Spinal cord (tissue), 10 donors: ENCODE data around the gene ABCB11. TPM values are rescaled to one million over a fixed set of nuclear protein-coding genes. Genes with fewer than 3 reads are reported as not detected.

Experiments used
- DNase-seq, 6 donors: peaks; one replicate each; pipeline versions ENCODE4 v3.0.0 to v3.0.0-alpha.2; 2013 to 2015; ENCODE audit warnings: low spot score in 6 of 6, low read depth in 4 of 6
- H3K27ac ChIP-seq: one replicate; pipeline ENCODE4 v1.5.1; 2013; ENCODE audit warnings: low read depth, low read length, control low read depth
- H3K27me3 ChIP-seq: one replicate; pipeline ENCODE4 v1.6.1; 2013; ENCODE audit warnings: low read length; ENCODE audit not compliant: control insufficient read depth, insufficient read depth
- H3K36me3 ChIP-seq: one replicate; pipeline ENCODE4 v1.6.1; 2013; ENCODE audit warnings: low read length; ENCODE audit not compliant: control insufficient read depth, insufficient read depth
- H3K4me1 ChIP-seq: one replicate; pipeline ENCODE4 v1.6.1; 2013; ENCODE audit warnings: low read length; ENCODE audit not compliant: control insufficient read depth, insufficient read depth
- H3K4me3 ChIP-seq: one replicate; pipeline ENCODE4 v1.5.1; 2013; ENCODE audit warnings: low read depth, low read length, control low read depth
- H3K9me3 ChIP-seq: one replicate; pipeline ENCODE4 v1.6.1; 2013; ENCODE audit warnings: low read length; ENCODE audit not compliant: control insufficient read depth, insufficient read depth
- WGBS: methylation state at CpG from one replicate; pipeline ENCODE4 v1.1.5; 2013; ENCODE audit warnings: missing lambda C conversion rate; ENCODE audit not compliant: insufficient coverage; 5-methylcytosine and 5-hydroxymethylcytosine counted together
- polyA plus RNA-seq, 2 donors: library from polyadenylated mRNA; unstranded; fragments of 120-200 nt; gene quantifications; one replicate each; pipeline ENCODE4 v1.2.1, GENCODE V29; 2013; ENCODE audit not compliant: insufficient read length in 2 of 2
- total RNA-seq, 2 donors: library from RNA; depleted of rRNA in 1 of 2; stranded (reverse); fragments of 120-200 nt in 1 of 2; fragments of >200 nt in 1 of 2; gene quantifications; one replicate each; pipeline versions ENCODE4 v1.2.3 to v1.2.4, GENCODE V29; 2013 to 2014
- donor health status: healthy.

ABCB11 gene
- total and polyA plus RNA-seq, 4 donors: 0.19 to 0.66 (median 0.25) TPM

DNA sequence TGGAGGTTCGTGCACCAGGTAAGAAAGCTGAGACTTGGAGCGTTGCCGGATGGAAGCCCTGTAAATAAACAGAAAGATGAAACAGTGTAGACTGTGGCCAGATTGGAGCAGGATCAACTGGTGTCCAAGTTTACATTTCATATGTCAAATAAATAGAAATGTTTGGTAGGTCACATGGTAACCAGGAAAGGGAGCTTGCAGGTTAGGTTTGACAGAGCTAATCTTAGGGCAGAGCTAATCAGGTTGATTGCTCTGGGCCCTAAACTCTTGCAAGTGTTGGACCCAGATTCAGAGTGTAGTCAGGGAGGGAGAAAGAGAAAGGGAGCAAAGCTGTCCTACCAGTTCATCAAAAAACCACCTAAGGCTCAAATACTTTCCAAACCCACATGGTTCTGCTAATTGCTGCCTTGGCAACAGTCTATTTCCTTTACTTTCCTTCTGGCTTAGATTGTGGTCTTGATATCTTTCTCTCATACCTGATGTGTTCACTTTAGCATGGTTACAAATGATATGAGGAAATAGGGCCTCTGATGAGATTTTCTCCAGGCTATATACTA, 66.8 kb downstream of the ABCB11 start:
- no peak overlapping the region for H3K27ac ChIP-seq
- H3K4me3 ChIP-seq: no peak overlapping the region
- no peaks in the 10 kb centered on the region for H3K27me3 ChIP-seq
- H3K9me3 ChIP-seq: no peaks in the 10 kb centered on the region
- no peak for DNase-seq
- H3K36me3 ChIP-seq: no peaks in the 10 kb centered on the region
- H3K4me1 ChIP-seq: no peaks in the 10 kb centered on the region
- WGBS: 100% methylated on average over 2 of the region's 3 CpGs

DNA sequence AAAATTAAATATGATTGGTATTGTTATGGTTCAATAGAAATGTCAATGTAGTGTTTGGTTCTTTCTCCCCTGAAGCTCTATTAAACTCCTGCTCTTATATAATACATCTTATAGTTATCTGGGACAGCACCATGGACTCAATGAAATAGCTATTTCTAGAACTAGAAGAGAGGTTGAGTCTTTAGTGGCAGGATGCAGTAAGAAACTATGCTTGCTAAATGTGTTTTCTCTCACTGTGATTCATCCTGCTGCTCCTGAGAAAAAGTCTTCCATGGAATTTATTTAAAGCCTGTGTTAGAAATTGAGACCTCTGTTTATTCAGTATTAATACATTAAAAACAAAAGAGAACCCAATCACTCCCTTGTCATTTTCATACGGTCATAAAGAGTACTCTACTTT, 68.5 kb downstream of the ABCB11 start:
- no CpG with 5 or more reads among the region's 1 CpG for WGBS

DNA sequence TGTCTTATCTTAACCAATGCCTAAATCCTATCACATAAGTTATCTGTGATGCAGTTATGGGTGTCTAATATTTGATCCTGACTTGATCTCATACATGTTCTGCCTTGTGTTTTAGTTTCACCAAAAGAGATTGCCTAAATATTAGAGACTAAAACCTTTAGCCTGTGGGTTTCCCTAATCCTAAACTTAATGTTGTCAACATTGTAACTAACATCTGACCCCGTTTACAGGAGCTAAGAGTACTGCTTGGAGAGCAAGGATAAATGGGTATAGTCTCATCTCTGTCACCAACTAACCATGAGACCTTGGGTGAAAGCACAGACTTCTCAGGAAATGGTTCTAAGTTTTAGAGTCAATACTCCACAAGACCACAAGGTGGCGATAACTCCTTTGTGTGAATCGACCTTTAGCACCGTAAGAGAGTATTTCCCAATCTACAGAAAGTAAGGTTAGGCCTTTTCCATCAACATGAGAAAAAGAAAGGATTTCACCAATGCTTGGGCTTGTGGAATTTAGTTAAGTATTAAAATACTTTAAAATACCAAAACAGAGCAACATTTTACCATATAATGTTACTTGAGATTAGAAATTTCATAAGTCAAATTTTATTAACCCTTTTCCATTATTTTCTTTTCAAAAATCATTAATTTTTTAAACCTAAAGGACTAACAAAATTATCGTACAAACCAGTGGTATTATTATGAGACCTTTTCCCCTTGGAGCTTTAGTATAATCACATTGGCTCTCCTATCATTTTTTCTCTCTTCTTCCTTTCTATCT, 69.5 kb downstream of the ABCB11 start:
- no peaks in the 10 kb centered on the region for H3K9me3 ChIP-seq
- no peaks in the 10 kb centered on the region for H3K27me3 ChIP-seq
- H3K36me3 ChIP-seq: no peaks in the 10 kb centered on the region
- H3K27ac ChIP-seq: no peak overlapping the region
- no peaks in the 10 kb centered on the region for H3K4me1 ChIP-seq
- WGBS: no CpG with 5 or more reads among the region's 5 CpGs
- DNase-seq: peak in 5 of 6 donors; percentile 13 to 82 (median 17)
- H3K4me3 ChIP-seq: no peak overlapping the region

More for the DNA sequence above, 68.5 kb downstream of the ABCB11 start:
- no peaks in the 10 kb centered on the region for H3K4me1 ChIP-seq
- H3K27ac ChIP-seq: no peak overlapping the region
- no peaks in the 10 kb centered on the region for H3K9me3 ChIP-seq
- H3K27me3 ChIP-seq: no peaks in the 10 kb centered on the region
- H3K4me3 ChIP-seq: no peak overlapping the region
- peak in 1 of 6 donors; percentile 29 for DNase-seq
- H3K36me3 ChIP-seq: no peaks in the 10 kb centered on the region

DNA sequence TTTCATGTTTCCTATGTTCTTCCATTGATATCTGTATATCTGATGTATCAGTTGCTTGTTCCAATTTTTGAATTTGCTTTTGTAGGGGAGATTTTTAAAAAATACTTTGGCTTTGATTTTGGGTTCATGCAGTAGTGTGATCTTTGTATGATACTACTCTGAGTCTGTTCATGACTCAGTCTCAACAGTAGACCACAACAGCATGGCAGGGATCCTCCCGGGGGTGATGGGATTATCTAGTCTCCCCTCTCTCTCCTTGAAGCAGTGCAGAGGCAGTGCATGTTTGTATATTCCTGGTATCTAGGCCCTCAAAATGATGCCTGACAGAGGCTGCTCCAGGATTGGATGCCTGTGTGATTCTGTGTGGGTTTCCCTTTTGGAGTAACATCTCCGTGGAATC, 74.7 kb downstream of the ABCB11 start:
- Histone ChIP-seq H3K27ac (no peak overlapping the region), H3K36me3 (no peaks in the 10 kb centered on the region), H3K4me3 (no peak overlapping the region), H3K27me3 (no peaks in the 10 kb centered on the region), H3K9me3 (no peaks in the 10 kb centered on the region), H3K4me1 (no peaks in the 10 kb centered on the region)
- 100% methylated on average over 1 of the region's 2 CpGs for WGBS
- no peak for DNase-seq

DNA sequence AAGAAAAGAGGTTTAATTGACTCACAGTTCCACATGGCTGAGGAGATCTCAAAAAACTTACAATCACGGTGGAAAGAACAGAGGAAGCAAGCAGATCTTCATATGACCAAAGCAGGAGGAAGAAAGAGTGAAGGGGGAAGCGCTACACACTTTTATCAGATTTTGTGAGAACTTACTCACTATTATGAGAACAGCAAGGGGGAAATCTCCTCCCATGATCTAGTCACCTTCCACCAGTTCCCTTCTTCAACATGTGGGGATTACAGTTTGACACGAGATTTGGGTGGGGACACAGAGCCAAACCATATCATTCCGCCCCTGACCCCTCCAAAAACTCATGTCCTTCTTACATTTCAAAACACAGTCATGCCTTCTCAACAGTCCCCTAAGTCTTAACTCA, 75.8 kb downstream of the ABCB11 start:
- H3K9me3 ChIP-seq: no peaks in the 10 kb centered on the region
- 90% methylated on average over 2 of the region's 4 CpGs for WGBS

DNA sequence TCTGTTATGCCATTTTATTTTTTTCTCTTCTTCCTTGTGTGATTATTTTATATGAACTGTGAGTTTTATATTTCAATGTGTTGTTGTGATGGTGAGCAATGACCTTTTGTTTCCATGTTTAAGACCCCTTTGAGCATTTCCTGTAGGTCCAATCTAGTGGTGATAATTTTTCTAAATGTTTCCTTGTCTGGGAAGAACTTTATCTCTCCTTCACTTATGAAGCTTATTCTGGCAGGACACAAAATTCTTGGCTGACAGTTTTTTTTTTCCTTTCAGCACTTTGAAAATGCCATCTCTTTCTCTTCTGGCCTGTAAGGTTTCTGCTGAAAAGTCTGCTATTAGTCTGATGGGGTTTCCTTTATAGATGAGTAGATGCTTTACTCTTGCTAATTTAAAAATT, 76.9 kb downstream of the ABCB11 start:
- DNase-seq: no peak
- no peaks in the 10 kb centered on the region for H3K36me3 ChIP-seq
- no peaks in the 10 kb centered on the region for H3K4me1 ChIP-seq
- no peak overlapping the region for H3K27ac ChIP-seq
- no peak overlapping the region for H3K4me3 ChIP-seq
- H3K27me3 ChIP-seq: no peaks in the 10 kb centered on the region
- no peaks in the 10 kb centered on the region for H3K9me3 ChIP-seq

More for the DNA sequence above, 75.8 kb downstream of the ABCB11 start:
- H3K27ac ChIP-seq: no peak overlapping the region
- no peaks in the 10 kb centered on the region for H3K4me1 ChIP-seq
- DNase-seq: no peak
- H3K4me3 ChIP-seq: no peak overlapping the region
- H3K27me3 ChIP-seq: no peaks in the 10 kb centered on the region
- H3K36me3 ChIP-seq: no peaks in the 10 kb centered on the region

DNA sequence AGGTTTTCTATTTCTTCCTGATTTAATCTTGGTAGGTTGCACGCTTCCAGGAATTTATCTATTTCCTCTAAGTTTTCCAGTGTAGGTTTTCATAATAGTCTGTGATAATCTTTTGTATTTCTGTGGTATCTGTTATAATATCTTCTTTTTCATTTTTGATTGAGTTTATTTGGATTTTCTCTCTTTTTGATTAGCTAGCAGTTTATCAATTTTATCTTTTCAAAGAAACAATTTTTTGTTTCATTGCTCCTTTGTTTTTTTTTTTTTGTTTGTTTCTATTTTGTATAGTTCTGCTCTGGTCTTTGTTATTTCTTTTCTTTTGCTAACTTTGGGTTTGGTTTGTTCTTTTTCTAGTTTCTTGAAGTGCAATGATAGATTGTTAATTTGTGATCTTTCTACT, 78.7 kb downstream of the ABCB11 start:
- no peaks in the 10 kb centered on the region for H3K27me3 ChIP-seq
- no peak for DNase-seq
- no peaks in the 10 kb centered on the region for H3K9me3 ChIP-seq
- no CpG with 5 or more reads among the region's 1 CpG for WGBS
- H3K4me3 ChIP-seq: no peak overlapping the region
- no peaks in the 10 kb centered on the region for H3K36me3 ChIP-seq
- H3K4me1 ChIP-seq: no peaks in the 10 kb centered on the region
- no peak overlapping the region for H3K27ac ChIP-seq

DNA sequence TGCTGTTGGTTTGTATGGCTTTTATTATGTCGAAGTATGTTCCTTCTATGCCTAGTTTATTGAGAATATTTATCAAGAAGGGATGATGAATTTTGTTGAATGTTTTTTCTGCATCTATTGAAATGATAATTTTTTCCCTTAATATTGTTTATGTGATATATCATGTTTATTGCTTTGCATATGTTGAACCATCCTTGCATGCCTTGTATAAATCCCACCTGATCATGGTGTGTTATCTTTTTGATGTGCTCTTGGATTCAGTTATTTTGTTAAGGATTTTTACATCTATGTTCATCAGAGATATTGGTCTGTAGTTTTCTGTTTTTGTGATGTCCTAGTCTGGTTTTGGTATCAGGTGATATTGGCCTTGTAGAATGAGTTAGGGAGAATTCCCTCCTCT, 79.3 kb downstream of the ABCB11 start:
- Histone ChIP-seq H3K4me1 (no peaks in the 10 kb centered on the region), H3K4me3 (no peak overlapping the region)

DNA sequence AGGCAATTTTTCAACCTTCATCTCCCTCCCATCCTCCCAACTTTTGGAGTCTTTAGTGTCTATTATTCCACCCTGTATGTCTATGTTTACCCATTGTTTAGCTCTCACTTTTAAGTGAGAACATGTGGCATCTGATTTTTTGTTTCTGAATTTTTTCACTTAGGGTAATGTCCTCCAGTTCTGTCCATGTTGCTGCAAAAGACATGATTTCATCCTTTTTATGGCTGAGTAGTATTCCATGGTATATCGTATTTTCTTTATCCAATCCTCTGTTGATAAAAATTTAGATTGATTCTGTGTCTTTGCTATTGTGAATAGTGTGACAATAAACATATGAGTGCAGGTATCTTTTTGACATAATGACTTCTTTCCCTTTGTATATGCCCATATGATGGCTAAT, 81.8 kb downstream of the ABCB11 start:
- DNase-seq: no peak
- Histone ChIP-seq H3K9me3 (no peaks in the 10 kb centered on the region), H3K4me3 (no peak overlapping the region), H3K27me3 (no peaks in the 10 kb centered on the region), H3K27ac (no peak overlapping the region), H3K4me1 (no peaks in the 10 kb centered on the region), H3K36me3 (no peaks in the 10 kb centered on the region)
- no CpG with 5 or more reads among the region's 1 CpG for WGBS

More for the DNA sequence above, 79.3 kb downstream of the ABCB11 start:
- Histone ChIP-seq H3K9me3 (no peaks in the 10 kb centered on the region), H3K27me3 (no peaks in the 10 kb centered on the region), H3K36me3 (no peaks in the 10 kb centered on the region), H3K27ac (no peak overlapping the region)
- WGBS: no CpG with 5 or more reads among the region's 1 CpG
- no peak for DNase-seq

DNA sequence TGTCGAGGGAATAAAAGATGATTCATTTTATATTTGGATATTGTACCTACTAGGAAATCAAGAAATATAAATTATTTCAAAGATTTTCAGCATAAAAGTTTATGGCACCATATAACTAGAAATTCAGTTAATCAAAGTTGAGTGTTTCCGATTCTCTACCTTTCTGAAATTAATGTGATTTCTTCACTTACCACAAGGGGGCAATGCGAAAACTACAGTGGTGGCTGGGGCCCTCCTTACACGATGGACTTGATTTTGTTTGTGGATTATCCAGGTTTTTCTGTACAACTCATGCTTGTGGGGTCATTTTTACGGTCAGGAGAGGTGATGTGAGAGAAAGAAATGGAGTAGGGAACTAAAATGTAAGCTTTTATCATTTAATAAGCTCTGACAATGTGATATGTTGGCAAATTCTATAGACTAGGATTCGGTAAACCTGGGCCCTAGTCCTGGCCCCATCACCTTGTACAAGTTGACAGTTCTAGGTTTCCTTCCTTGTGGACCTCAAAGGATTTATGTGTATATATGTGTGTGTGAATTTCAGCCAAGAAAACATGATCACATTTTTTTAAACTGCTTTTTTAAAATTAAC, 82.4 kb downstream of the ABCB11 start:
- no CpG with 5 or more reads among the region's 6 CpGs for WGBS
- Histone ChIP-seq H3K9me3 (no peaks in the 10 kb centered on the region), H3K27me3 (no peaks in the 10 kb centered on the region), H3K36me3 (no peaks in the 10 kb centered on the region), H3K4me3 (no peak overlapping the region), H3K4me1 (no peaks in the 10 kb centered on the region), H3K27ac (no peak overlapping the region)
- DNase-seq: no peak
